ENCODE measurements around the gene NRXN3. TPM values are rescaled to one million over a fixed set of nuclear protein-coding genes. Genes with fewer than 3 reads are reported as not detected.

NRXN3 gene
- total and polyA plus RNA-seq, 5 donors from 2014 or later = not detected

- Mint-ChIP-seq H3K4me1 (no peaks in the 10 kb centered on the region), H3K4me3 (no peak overlapping the region), H3K27me3 (no peaks in the 10 kb centered on the region), H3K36me3 (no peaks in the 10 kb centered on the region), H3K9me3 (peaks cover 0 to 2% (median 0%) of the 10 kb centered on the region in 7 donors), H3K27ac (no peak overlapping the region)
- H3K36me3 ChIP-seq (ENCODE audit: control insufficient read depth, insufficient read depth, low read length) = no peaks in the 10 kb centered on the region
- H3K9me3 ChIP-seq (ENCODE audit: control insufficient read depth in 2 of 2, low read length in 2 of 2) = no peaks in the 10 kb centered on the region
- ATAC-seq (ENCODE audit: low read depth in 2 of 2) = no peak
- H3K4me3 ChIP-seq (ENCODE audit: low read depth, low read length) = no peak overlapping the region
- H3K27ac ChIP-seq (ENCODE audit: insufficient read depth, low read length, poor library complexity, severe bottlenecking) = no peak overlapping the region
- H3K27me3 ChIP-seq (ENCODE audit: control insufficient read depth, insufficient read depth, low read length) = no peaks in the 10 kb centered on the region
- DNase-seq = no peak
- H3K4me1 ChIP-seq (ENCODE audit: control insufficient read depth, insufficient read depth, low read length, poor library complexity, severe bottlenecking) = no peaks in the 10 kb centered on the region
Observed at GRCh38 chr14:78345131-78345744, 175.1 kb downstream of the NRXN3 start.

GRCh38 chr14:78346747-78347146, 176.6 kb downstream of the NRXN3 start:
- H3K27me3 Mint-ChIP-seq = no peaks in the 10 kb centered on the region

GRCh38 chr14:78355109-78355508, 184.9 kb downstream of the NRXN3 start:
- Histone ChIP-seq H3K27me3 (ENCODE audit: control insufficient read depth, insufficient read depth, low read length) (no peaks in the 10 kb centered on the region), H3K4me1 (ENCODE audit: control insufficient read depth, insufficient read depth, low read length, poor library complexity, severe bottlenecking) (no peaks in the 10 kb centered on the region), H3K36me3 (ENCODE audit: control insufficient read depth, insufficient read depth, low read length) (no peaks in the 10 kb centered on the region), H3K9me3 (ENCODE audit: control insufficient read depth in 2 of 2, low read length in 2 of 2) (no peaks in the 10 kb centered on the region), H3K4me3 (ENCODE audit: low read depth, low read length) (no peak overlapping the region), H3K27ac (ENCODE audit: insufficient read depth, low read length, poor library complexity, severe bottlenecking) (no peak overlapping the region)
- no peaks in the 10 kb centered on the region for H3K4me1 Mint-ChIP-seq
- ATAC-seq (ENCODE audit: low read depth in 2 of 2) (no peak), DNase-seq (no peak)
- peaks cover 0 to 2% (median 0%) of the 10 kb centered on the region in 7 donors for H3K9me3 Mint-ChIP-seq
- H3K36me3 Mint-ChIP-seq = no peaks in the 10 kb centered on the region
- H3K4me3 Mint-ChIP-seq = no peak overlapping the region
- H3K27me3 Mint-ChIP-seq = peaks cover 4% of the 10 kb centered on the region
- no peak overlapping the region for H3K27ac Mint-ChIP-seq

More at GRCh38 chr14:78346747-78347146, 176.6 kb downstream of the NRXN3 start:
- Mint-ChIP-seq H3K27ac (no peak overlapping the region), H3K4me3 (no peak overlapping the region), H3K9me3 (peaks cover 0 to 2% (median 0%) of the 10 kb centered on the region in 7 donors), H3K36me3 (no peaks in the 10 kb centered on the region), H3K4me1 (no peaks in the 10 kb centered on the region)
- no peak for ATAC-seq (ENCODE audit: low read depth in 2 of 2)
- Histone ChIP-seq H3K9me3 (ENCODE audit: control insufficient read depth in 2 of 2, low read length in 2 of 2) (no peaks in the 10 kb centered on the region), H3K4me1 (ENCODE audit: control insufficient read depth, insufficient read depth, low read length, poor library complexity, severe bottlenecking) (no peaks in the 10 kb centered on the region), H3K4me3 (ENCODE audit: low read depth, low read length) (no peak overlapping the region), H3K36me3 (ENCODE audit: control insufficient read depth, insufficient read depth, low read length) (no peaks in the 10 kb centered on the region), H3K27ac (ENCODE audit: insufficient read depth, low read length, poor library complexity, severe bottlenecking) (no peak overlapping the region), H3K27me3 (ENCODE audit: control insufficient read depth, insufficient read depth, low read length) (no peaks in the 10 kb centered on the region)
- DNase-seq = no peak

GRCh38 chr14:78356391-78356790, 186.2 kb downstream of the NRXN3 start:
- H3K27ac ChIP-seq (ENCODE audit: insufficient read depth, low read length, poor library complexity, severe bottlenecking) = no peak overlapping the region
- Mint-ChIP-seq H3K36me3 (no peaks in the 10 kb centered on the region), H3K27me3 (peaks cover 4% of the 10 kb centered on the region), H3K27ac (no peak overlapping the region), H3K9me3 (peaks cover 0 to 2% (median 0%) of the 10 kb centered on the region in 7 donors), H3K4me3 (no peak overlapping the region), H3K4me1 (no peaks in the 10 kb centered on the region)
- H3K4me1 ChIP-seq (ENCODE audit: control insufficient read depth, insufficient read depth, low read length, poor library complexity, severe bottlenecking) = no peaks in the 10 kb centered on the region
- H3K9me3 ChIP-seq (ENCODE audit: control insufficient read depth in 2 of 2, low read length in 2 of 2) = no peaks in the 10 kb centered on the region
- no peak for DNase-seq
- no peaks in the 10 kb centered on the region for H3K27me3 ChIP-seq (ENCODE audit: control insufficient read depth, insufficient read depth, low read length)
- ATAC-seq (ENCODE audit: low read depth in 2 of 2) = no peak
- H3K36me3 ChIP-seq (ENCODE audit: control insufficient read depth, insufficient read depth, low read length) = no peaks in the 10 kb centered on the region
- no peak overlapping the region for H3K4me3 ChIP-seq (ENCODE audit: low read depth, low read length)

- no peak overlapping the region for H3K27ac Mint-ChIP-seq
- no peak for ATAC-seq (ENCODE audit: low read depth in 2 of 2)
Observed at GRCh38 chr14:78358591-78358990, 188.4 kb downstream of the NRXN3 start.

GRCh38 chr14:78359581-78359980, 189.4 kb downstream of the NRXN3 start:
- Histone ChIP-seq H3K27me3 (ENCODE audit: control insufficient read depth, insufficient read depth, low read length) (no peaks in the 10 kb centered on the region), H3K9me3 (ENCODE audit: control insufficient read depth in 2 of 2, low read length in 2 of 2) (no peaks in the 10 kb centered on the region), H3K27ac (ENCODE audit: insufficient read depth, low read length, poor library complexity, severe bottlenecking) (no peak overlapping the region), H3K4me3 (ENCODE audit: low read depth, low read length) (no peak overlapping the region), H3K36me3 (ENCODE audit: control insufficient read depth, insufficient read depth, low read length) (no peaks in the 10 kb centered on the region), H3K4me1 (ENCODE audit: control insufficient read depth, insufficient read depth, low read length, poor library complexity, severe bottlenecking) (no peaks in the 10 kb centered on the region)
- no peak for ATAC-seq (ENCODE audit: low read depth in 2 of 2)
- Mint-ChIP-seq H3K4me1 (no peaks in the 10 kb centered on the region), H3K27ac (no peak overlapping the region), H3K9me3 (peaks cover 0 to 1% (median 0%) of the 10 kb centered on the region in 7 donors), H3K27me3 (peaks cover 4% of the 10 kb centered on the region), H3K4me3 (no peak overlapping the region), H3K36me3 (no peaks in the 10 kb centered on the region)
- no peak for DNase-seq

More at GRCh38 chr14:78358591-78358990, 188.4 kb downstream of the NRXN3 start:
- DNase-seq = no peak
- Histone ChIP-seq H3K4me3 (ENCODE audit: low read depth, low read length) (no peak overlapping the region), H3K4me1 (ENCODE audit: control insufficient read depth, insufficient read depth, low read length, poor library complexity, severe bottlenecking) (no peaks in the 10 kb centered on the region), H3K27me3 (ENCODE audit: control insufficient read depth, insufficient read depth, low read length) (no peaks in the 10 kb centered on the region), H3K36me3 (ENCODE audit: control insufficient read depth, insufficient read depth, low read length) (no peaks in the 10 kb centered on the region), H3K9me3 (ENCODE audit: control insufficient read depth in 2 of 2, low read length in 2 of 2) (no peaks in the 10 kb centered on the region), H3K27ac (ENCODE audit: insufficient read depth, low read length, poor library complexity, severe bottlenecking) (no peak overlapping the region)
- Mint-ChIP-seq H3K27me3 (peaks cover 4% of the 10 kb centered on the region), H3K36me3 (no peaks in the 10 kb centered on the region), H3K4me1 (no peaks in the 10 kb centered on the region), H3K4me3 (no peak overlapping the region), H3K9me3 (peaks cover 0 to 1% (median 0%) of the 10 kb centered on the region in 7 donors)

- H3K27me3 ChIP-seq (ENCODE audit: control insufficient read depth, insufficient read depth, low read length) = no peaks in the 10 kb centered on the region
- H3K9me3 Mint-ChIP-seq = peaks cover 0 to 2% (median 0%) of the 10 kb centered on the region in 7 donors
- H3K27ac Mint-ChIP-seq = no peak overlapping the region
- H3K4me1 Mint-ChIP-seq = no peaks in the 10 kb centered on the region
- no peak overlapping the region for H3K27ac ChIP-seq (ENCODE audit: insufficient read depth, low read length, poor library complexity, severe bottlenecking)
- no peaks in the 10 kb centered on the region for H3K36me3 ChIP-seq (ENCODE audit: control insufficient read depth, insufficient read depth, low read length)
- no peaks in the 10 kb centered on the region for H3K4me1 ChIP-seq (ENCODE audit: control insufficient read depth, insufficient read depth, low read length, poor library complexity, severe bottlenecking)
- no peak overlapping the region for H3K4me3 ChIP-seq (ENCODE audit: low read depth, low read length)
- DNase-seq (no peak), ATAC-seq (ENCODE audit: low read depth in 2 of 2) (no peak)
- H3K4me3 Mint-ChIP-seq = no peak overlapping the region
- no peaks in the 10 kb centered on the region for H3K27me3 Mint-ChIP-seq
- no peaks in the 10 kb centered on the region for H3K36me3 Mint-ChIP-seq
- no peaks in the 10 kb centered on the region for H3K9me3 ChIP-seq (ENCODE audit: control insufficient read depth in 2 of 2, low read length in 2 of 2)
Observed at GRCh38 chr14:78363008-78363407, 192.8 kb downstream of the NRXN3 start.

- ATAC-seq (ENCODE audit: low read depth in 2 of 2) (no peak), DNase-seq (no peak)
- no peak overlapping the region for H3K27ac ChIP-seq (ENCODE audit: insufficient read depth, low read length, poor library complexity, severe bottlenecking)
- no peaks in the 10 kb centered on the region for H3K27me3 ChIP-seq (ENCODE audit: control insufficient read depth, insufficient read depth, low read length)
- Mint-ChIP-seq H3K27ac (no peak overlapping the region), H3K27me3 (peaks cover 5% of the 10 kb centered on the region), H3K36me3 (no peaks in the 10 kb centered on the region), H3K9me3 (peaks cover 0 to 4% (median 2%) of the 10 kb centered on the region in 7 donors), H3K4me3 (no peak overlapping the region), H3K4me1 (no peaks in the 10 kb centered on the region)
- no peak overlapping the region for H3K4me3 ChIP-seq (ENCODE audit: low read depth, low read length)
- H3K9me3 ChIP-seq (ENCODE audit: control insufficient read depth in 2 of 2, low read length in 2 of 2) = no peaks in the 10 kb centered on the region
- H3K36me3 ChIP-seq (ENCODE audit: control insufficient read depth, insufficient read depth, low read length) = no peaks in the 10 kb centered on the region
- no peaks in the 10 kb centered on the region for H3K4me1 ChIP-seq (ENCODE audit: control insufficient read depth, insufficient read depth, low read length, poor library complexity, severe bottlenecking)
Observed at GRCh38 chr14:78367355-78367754, 197.2 kb downstream of the NRXN3 start.

Data from CD4-positive, CD25-positive, alpha-beta regulatory T cell (primary cell).